Stimulated activated CD8-positive, alpha-beta memory T cell treated with anti-CD3 and anti-CD28 coated beads, Interleukin-2, amount 100 ng/mL, for 48 hours (primary cell): ENCODE results near the gene PXN.
A peak's percentile ranks its signal among the peaks of the same experiment; 100 is the strongest.

Experiments used
- DNase-seq, 2 donors: peaks; one replicate each; pipeline ENCODE4 v3.0.0-alpha.2; 2020; ENCODE audit warnings: low read depth in 2 of 2

The PXN gene

GRCh38 chr12:120265473-120266179 is at the start of gene PXN:
Gene PXN (minus strand): TSS chr12:120265730. CDS start chr12:120265629, 101 bp downstream.
- peak; percentile 83 to 91 for DNase-seq

- DNase-seq: no peak
Measured at GRCh38 chr12:120314220-120314619, 48.7 kb upstream of the PXN start.

GRCh38 chr12:120301962-120302815 is 36.7 kb upstream of the PXN start, which contains the start of gene SIRT4:
Gene SIRT4 (plus strand): TSS chr12:120302321. CDS start chr12:120303562, 1,241 bp downstream.
- peak; percentile 76 to 79 for DNase-seq

DNA sequence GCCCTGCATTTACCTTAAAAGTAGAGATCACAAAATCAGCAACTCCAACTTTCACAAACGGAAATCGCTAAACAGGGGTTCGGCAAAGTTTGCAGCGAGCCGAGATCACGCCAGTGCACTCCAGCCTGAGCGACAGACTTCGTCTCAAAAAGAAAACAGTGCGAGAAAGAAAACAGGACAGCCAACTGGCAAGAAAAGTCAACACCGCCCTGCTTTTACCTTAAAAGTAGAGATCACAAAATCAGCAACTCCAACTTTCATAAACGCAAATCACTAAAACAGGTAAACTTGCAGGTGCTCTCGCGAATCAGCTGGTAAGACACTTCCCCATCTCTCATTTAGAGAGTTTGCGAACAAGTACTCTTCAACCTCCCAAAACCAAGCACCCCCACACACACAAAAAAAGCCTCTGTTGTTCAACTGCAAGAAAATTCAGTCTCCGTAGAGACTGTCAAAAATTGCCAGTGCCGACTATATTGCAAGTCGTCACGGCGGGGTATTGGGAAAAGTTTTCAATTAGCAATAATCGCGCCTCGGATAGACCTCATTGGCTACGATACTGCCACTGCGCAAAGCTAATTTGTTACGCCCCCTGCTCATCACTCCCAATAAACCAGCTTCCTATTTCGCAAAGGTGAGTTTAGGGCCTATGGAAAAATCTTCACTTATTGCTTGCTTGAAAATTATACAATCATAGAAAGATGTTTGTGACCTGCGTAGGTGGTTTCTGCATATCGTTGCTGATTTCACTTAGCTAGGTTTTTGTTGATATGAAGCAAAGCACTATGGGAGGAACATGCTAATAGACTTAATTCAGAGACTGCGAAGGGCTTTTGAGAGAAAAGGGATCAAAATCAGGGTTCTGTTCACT is 27.4 kb upstream of the PXN start, which contains the start of gene RNU4-1:
Gene RNU4-1 (minus strand): TSS at position 577 of the 871 bp plus-strand sequence.
- DNase-seq: peak; percentile 48 to 68

DNA sequence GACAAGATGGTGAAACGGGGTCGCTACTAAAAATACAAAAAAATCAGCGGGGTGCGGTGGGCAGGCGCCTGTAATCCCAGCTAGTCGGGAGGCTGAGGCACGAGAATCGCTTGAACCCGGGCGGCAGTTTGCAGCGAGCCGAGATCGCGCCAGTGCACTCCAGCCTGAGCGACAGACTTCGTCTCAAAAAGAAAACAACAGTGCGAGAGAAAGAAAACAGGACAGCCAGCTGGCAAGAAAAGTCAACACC is 26.8 kb upstream of the PXN start:
- no peak for DNase-seq

- peak in 1 of 2 donors; percentile 1 for DNase-seq
Measured at GRCh38 chr12:120290609-120291305, 25.2 kb upstream of the PXN start.

- no peak for DNase-seq
Measured at GRCh38 chr12:120287491-120287890, 22.0 kb upstream of the PXN start.

DNA sequence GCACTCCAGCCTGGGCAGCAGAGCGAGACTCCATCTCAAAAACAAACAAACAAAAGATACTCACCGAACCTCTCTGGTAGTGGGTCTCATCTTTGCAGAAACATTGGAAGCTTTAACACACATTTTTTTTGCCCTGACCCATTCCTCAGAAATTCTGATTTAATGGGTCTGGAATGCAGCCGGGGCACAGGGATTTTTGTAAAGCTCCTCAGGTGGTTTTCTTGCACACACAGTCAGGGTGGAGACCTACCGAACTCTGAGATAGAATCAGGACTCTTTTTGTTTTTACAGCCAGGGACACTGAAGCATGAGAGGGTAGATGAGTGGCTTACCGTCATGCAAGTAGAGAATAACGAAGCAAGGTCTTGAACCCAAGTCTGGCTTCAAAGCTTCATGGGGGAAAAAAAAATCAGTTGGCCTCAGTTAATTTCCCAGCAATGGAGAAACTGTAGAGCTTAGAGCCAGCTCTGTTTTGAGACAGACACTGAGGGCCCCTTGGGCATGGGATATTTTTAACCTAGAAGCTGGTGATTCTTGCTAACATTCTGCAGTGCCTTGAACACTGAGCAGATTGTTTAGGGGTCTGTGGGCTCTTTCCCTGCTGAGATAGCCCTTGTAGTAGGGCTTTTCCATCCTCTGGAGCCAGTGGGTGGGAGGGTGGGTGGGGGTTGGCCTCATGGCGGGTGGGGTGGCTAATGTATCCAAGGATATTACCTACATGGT is 21.4 kb upstream of the PXN start:
- no peak for DNase-seq

DNA sequence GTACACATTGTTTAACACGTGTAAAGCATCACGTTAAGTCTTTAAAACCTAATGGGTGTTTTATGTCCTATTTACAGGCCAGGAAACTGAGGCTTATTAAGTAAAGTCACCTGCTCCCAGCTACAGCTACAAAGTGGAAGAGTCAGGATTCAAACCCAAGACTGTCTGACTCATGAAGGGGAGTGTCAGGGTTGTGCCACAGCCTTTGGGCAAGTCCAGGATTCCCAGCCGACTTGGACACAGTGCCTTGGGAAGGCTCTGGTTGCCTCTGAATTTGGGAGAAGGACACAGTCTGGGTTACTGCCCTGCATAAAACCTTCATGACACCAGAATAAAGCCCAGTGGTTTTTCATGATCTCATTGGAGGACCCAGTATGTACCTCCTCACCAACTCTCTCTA is 18.9 kb upstream of the PXN start:
- no peak for DNase-seq

DNA sequence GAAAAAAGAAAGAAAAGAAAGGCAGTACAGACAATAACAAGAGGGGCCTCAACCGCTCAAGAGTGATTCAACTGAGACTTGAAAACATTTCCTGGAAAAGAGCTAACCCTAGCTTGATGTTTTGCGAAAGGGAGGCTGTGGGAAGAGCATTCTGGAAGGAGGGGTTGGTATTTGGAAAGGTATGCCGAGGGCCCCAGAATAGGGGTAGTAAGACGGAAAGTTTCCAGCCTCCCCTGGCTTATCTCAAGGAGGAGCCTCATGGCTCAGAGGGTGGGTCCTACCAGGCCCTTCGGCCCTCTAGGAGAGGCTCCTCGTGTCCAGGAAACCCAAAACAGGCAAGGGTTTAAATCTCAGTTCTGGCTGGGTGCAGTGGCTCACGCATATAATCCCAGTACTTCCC is 17.8 kb upstream of the PXN start:
- no peak for DNase-seq

GRCh38 chr12:120278137-120279069 is 12.9 kb upstream of the PXN start:
- no peak for DNase-seq

- DNase-seq: no peak
Measured at GRCh38 chr12:120276734-120277133, 11.2 kb upstream of the PXN start.

DNA sequence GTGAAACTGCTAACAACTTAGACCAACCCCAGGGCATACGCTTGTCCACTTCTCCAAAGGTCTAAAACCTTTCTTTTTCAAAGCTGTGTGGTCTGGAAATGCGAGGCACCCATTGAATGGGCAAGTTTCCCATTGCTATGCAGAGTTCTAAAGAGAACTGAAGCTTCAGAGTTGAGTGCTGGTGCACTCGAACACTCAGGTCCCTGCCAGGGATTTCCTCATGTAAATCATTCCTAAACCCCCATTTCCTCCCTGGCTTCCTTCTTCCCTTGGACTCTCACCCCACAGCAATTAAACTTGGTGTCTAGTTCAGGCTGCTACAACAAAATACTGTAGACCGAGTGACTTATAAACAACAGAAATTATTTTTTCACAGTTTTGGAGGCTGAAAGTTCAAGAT is 2.2 kb upstream of the PXN start:
- no peak for DNase-seq

GRCh38 chr12:120266180-120266870 is 795 bp upstream of the PXN start:
- no peak for DNase-seq

DNA sequence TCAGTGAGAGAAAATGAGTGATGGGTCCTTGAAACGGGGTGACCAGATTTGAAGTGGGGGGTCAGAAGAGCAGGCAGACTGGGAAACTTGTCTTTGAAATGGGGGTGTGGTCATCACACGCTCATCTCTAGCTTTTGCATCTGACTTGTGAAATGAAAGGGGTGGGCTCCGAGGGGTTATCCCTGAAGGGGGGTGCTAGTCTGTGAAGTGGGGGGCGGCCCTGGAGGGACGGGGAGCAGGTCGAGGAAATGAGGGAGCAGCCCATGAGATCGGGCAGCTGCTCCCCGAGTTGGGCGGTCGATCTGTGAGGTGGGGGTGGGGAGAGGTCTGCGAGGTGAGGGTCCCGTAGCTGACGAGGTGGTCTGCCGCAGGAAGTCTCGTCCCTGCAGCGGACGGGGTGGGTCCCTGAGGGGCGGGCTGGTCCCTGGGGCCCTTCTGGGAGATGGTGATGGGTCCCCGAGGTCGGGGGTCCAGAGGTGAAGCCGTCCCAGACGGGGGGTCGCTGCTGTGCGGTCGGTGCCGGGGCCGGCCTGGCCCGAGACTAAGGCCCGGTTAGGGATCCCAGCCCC is 542 bp downstream of the PXN start:
- no peak for DNase-seq

GRCh38 chr12:120264086-120264903 is 1.2 kb downstream of the PXN start:
- no peak for DNase-seq

GRCh38 chr12:120263748-120264085 is 1.8 kb downstream of the PXN start:
- no peak for DNase-seq
